GM04504 (cell line): ENCODE measurements around the gene VAC14.

Experiments used
- DNase-seq: peaks from one replicate; pipeline ENCODE4 v3.0.0-alpha.2; 2012; ENCODE audit warnings: low read depth

VAC14 gene

DNA sequence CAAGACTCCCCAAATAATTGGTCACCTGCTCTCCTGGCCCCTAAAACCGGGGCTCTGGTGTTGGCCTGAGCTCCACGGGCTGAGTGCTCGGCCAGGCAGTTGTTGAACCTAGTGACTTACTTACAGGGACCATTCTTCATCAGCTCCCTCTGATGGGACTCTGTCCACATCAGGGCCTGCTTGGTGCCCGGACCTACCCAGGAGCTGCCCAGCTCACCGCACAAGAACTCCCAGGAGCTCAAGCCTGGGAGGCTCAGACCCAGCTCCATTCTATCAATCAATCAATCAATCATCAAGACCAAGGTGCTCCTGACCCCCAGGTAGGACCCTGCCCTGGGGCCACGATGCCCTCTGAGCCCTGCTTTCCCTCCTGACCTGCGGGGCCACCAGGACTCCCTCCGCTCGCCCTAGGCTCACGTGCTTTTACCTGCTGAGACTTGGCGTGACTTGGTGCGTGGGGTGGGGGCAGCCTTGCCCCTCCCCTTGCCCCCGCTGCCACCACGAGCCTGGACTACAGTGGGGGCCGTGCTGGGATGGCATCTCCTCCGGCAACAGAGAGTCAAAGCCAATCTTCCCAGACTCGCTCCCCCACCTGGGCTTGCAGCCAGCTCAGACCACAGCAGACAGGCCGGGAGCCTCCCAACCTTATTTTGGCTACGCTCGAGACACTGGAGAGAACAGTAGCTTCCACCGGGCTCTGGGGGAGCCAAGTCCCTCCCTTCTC lies 138.9 kb downstream of the VAC14 start:
- DNase-seq = no peak

DNA sequence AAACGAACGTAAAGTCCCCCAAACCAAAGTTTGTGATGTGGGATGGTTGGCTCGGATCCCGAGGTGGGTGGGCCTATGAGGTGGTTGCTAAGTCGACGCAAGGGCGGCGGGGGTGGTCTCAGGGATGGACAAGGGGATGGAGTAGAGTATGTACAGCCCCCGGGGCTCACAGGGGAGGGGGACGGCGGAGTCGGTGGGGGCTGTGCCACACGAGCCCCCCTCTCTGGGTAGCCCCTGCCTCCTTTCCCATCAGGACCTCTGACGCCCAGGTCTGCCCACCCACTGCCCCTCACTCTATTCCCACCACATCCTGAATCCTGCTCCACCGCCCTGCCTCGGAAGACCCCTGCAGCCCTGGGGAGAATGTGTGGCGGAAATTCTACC lies 139.4 kb downstream of the VAC14 start:
- DNase-seq = no peak

DNA sequence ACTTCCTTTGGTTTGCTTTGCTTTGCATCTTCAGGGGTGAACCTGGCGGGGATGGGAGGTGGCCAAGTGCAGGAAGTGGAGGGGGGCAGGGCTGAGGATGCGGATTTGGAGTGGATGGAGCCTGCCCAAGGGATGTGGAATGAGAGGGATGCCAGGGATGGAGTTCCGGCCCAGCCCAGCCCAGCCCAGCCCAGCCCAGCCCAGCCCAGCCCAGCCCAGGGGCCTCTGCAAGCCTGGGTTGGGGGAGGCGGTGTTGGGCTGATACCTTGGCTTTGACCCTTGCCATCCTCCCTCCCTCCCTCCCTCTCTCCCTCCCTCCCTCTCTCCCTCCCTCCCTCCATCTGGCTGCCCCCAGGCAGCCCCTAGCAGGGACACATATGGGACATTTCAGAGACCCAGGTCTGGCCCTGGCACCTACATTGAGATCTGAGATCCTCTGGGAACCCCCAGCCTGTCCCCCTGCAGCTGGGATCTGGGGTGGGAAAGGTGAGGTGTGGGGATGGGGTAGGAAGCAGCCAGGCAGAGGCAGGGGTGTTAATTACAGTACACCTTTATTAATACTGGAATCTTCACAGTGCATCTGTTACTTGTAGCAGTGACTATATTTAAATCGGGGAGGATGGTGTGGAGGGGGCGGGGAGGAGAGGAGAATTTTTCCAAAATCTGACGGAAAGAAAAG lies 140.1 kb downstream of the VAC14 start:
- no peak for DNase-seq

DNA sequence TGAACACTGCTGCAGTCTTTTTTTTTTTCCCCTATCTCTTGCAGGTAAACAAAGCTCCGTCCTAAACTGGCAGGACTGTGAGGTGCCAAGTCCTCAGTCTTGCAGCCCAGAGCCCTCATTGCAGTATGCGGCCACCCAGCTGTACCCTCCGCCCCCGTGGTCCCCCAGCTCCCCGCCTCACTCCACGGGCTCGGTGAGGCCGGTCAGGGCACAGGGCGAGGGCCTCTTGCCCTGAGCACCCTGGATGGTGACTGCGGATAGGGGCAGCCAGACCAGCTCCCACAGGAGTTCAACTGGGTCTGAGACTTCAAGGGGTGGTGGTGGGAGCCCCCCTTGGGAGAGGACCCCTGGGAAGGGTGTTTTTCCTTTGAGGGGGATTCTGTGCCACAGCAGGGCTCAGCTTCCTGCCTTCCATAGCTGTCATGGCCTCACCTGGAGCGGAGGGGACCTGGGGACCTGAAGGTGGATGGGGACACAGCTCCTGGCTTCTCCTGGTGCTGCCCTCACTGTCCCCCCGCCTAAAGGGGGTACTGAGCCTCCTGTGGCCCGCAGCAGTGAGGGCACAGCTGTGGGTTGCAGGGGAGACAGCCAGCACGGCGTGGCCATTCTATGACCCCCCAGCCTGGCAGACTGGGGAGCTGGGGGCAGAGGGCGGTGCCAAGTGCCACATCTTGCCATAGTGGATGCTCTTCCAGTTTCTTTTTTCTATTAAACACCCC lies 140.8 kb downstream of the VAC14 start:
- DNase-seq = no peak

DNA sequence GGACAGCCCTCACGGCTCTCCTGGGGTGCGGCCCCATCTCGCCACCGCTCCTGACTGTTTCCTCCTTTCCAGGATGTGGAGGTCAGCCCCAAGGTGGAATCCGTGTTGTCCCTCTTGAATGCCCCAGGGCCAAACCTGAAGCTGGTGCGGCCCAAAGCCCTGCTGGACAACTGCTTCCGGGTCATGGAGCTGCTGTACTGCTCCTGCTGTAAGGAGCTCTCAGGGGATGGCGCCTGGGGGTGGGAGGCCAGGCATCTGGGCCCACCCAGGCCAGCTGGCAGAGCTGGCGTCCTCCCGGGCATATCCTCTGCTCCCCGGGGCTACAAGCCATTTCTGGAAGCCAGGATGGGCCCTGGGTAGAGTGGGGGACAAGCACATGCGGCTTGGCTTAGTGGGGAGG lies 141.4 kb downstream of the VAC14 start:
- no peak for DNase-seq

DNA sequence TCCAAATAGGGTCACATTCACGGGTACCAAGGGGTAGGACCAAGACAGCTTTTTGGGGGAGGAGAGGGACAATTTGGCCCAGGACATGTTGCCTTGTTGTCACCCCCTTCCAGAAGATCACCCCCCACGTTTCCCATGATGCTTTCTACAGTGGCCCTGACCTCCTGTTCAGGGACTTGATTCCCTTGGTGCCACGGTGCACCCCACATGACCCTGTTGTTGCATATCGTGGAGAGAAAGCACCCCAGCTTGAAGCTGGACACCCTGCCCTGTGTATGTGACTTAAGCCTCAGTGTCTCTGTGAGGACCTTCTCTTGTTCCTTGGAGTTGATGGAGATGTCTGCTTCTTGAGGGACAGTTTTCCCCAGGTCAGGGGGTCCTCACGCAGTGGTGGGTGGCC lies 142.0 kb downstream of the VAC14 start:
- no peak for DNase-seq

DNA sequence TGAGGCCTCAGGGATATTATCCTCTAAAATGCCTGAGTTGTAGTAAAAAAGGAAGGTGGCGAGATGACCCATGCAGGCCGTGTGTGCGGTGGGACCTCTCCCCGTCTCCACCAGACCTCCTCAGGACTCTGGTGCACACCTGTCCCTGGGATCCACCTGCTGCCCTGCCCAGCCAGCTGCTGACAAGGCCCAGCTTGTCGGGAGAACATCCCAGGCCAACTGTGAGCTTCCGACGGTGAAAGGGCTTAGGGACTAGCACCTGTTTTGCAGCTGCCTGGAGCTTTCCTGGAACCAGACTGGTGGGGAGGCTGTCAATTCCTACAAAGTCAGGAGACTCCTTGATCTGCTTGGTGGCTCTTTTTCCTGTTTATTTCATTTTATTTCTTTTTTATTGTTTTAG lies 143.0 kb downstream of the VAC14 start:
- DNase-seq = no peak

DNA sequence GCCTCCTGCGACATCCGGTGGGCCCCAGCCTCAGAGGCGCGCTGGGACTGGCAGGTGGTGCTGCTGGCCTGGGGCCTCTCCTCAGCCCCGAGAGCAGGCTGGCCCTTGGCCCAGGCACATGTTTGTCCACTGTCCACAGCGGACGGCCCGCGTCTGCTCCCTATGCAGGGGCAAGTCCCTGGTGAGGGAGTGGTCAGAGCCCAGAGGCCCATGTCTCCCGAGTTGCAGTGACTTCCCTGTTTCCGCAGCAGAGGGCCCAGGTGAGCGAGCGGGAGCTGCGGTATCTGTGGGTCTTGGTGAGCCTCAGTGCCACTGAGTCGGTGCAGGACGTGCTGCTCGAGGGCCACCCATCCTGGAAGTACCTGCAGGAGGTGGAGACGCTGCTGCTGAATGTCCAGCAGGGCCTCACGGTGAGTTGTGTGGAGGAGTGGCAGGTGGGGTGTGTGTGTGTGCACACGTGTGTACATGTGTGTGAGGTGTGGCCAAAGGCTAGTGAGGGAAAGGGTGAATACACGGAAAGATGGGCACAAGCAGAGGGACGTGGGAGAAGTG lies 144.2 kb downstream of the VAC14 start:
- DNase-seq = no peak

DNA sequence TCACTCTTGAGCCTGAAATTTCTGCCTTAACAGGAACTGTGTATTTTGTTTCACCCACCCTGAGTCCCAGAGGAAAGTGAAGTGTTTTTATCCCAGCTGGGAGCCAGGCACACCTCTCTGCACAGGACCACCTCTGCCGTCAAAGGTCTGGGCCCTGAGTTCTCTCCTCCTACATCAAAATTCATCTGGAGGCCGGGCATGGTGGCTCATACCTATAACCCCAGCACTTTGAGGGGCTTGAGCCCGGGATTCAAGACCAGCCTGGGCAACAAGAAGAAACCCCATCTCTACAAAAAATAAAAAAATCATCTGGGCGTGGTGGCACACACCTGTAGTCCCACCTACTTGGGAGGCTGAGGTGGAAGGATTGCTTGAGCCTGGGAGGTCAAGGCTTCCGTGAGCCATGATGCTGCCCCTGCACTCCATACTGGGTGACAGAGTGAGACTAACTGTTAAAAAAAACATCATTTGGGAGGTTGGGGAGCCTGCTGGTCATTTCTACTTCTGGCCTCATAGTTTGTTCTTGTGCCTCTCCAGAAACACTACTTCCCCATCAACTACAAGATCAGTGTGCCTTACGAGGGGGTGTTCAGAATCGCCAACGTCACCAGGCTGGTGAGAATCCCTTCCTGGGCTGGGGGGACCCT lies 144.8 kb downstream of the VAC14 start:
- DNase-seq = no peak

DNA sequence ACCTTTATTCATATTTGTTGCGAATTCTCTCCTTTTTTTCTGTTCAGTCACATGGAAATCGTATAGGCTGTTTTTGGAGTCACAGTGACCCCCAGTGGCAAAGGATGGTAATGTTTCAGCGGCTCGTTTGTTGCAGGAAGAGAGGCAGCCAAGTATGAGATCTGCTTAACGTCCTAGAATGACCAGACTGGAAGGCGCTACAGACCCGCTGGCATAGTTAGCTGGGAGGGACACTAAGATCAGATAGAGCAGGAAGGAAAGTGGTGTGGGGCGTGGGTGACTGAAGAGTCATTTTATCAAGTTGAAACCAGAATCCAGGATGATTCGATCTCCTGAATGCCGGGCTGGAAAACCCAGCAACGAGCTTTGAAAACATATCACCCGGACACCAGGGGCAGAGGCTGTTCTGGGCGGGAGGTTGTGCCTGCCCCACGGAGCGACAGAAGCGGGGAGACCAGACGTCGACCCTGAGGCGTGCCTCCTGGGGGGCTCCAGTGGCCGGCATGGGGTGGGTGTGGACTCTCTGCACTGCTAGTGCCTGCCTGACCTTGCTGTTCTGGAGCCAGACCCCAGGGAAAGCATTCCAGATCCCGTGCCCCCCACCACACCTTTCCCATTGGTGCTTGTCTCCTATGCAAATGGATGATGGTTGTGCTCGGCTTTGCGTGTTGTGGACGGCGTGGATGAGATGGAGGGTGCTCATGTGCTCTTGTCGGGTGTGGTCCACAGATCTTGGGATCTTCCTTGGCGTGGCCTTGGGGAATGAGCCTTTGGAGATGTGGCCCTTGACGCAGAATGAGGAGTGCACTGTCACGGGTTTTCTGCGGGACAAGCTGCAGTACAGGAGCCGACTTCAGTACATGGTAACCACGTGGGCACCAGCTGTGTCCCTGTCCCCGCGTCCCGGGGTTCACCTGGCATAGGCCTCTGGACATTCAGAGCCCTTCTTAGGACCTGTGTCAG lies 146.9 kb downstream of the VAC14 start:
- DNase-seq = peak; percentile 71

DNA sequence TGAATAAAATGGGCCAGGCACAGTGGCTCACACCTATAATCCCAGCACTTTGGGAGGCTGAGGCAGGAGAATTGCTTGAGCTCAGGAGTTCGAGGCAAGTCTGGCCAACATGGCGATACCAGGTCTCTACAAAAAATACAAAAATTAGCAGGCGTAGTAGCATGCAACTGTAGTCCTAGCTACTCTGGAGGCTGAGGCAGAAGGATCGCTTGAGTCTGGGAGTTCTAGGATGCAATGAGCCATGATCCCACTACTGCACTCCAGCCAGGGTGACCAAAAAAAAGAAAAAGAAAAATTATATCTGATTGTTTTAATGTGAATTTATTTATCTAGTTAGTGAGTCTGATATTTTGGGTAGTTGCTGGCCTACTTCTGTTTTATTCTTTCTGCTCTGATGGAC lies 147.6 kb downstream of the VAC14 start:
- DNase-seq = no peak

DNA sequence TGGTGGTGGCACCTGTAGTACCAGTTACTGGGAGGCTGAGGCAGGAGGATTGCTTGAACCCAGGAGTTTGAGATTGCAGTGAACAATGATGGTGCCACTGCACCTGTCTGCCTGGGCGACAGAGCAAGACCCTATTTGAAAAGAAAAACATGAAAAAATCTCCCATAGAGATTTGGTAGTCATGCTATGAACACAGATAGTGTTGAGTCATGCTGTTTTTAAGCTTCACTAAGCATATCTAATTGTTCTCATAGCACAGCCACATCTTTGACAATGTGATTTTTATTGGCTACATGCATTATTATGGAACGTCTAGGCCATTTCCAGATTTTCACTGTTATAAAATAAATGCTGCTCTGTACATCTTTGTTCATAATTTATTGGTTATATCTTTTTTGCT lies 148.6 kb downstream of the VAC14 start:
- DNase-seq = no peak

DNA sequence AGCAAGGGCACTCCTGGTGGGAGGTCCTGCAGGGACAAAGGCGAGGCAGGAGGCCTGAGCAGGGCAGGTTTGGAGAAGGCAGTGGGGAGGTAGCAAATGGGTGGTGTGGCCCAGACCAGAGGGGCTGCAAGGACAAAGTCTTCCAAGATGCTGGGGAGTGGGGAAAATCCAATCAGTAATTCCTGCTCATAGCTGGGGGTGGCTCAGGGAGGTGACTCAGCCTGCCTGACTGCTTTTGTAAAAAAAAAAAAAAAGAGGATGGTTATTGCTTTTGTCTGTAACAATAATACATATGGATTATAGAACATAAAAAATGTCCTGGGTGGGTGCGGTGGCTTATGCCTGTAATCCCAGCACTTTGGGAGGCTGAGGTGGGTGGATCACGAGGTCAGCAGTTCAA lies 149.4 kb downstream of the VAC14 start:
- DNase-seq = no peak

DNA sequence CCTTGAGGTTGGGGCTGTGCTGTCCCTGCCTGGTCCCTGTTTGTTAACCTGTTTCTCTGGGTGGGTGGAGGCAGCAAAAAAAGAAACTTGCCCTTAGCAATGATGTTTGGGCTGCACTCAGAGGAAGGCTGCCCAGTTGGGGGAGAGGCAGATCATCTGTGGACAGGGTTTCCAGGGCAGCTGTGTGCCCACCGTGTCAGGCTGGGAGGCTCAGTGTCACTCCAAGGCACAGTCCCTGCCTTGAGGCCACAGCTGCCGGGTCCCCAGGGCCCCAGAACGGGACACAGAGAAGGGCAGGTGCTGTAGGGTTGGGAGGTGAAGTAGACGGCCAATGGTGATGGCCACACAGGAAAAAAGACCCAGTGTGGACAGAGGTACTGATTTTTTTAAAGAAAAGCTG lies 150.7 kb downstream of the VAC14 start:
- no peak for DNase-seq

DNA sequence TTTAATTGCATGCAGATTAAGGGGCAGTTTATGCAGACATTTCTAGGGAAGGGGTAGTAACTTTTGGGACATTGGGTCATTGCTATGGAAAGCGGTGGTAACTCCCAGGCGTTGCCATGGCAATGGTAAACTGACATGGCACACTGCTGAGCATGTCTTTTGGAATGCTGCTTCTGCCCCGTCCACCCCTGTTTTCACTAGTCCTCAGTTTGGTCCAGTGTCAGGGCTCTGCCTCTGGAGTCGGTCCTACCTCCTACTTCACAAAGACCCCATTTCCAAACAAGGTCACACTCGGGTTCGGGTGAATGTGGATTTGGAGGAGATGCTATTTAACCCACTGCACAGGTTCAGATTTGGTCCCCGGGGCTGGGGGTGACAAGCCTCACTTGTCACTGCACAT lies 151.7 kb downstream of the VAC14 start:
- no peak for DNase-seq

DNA sequence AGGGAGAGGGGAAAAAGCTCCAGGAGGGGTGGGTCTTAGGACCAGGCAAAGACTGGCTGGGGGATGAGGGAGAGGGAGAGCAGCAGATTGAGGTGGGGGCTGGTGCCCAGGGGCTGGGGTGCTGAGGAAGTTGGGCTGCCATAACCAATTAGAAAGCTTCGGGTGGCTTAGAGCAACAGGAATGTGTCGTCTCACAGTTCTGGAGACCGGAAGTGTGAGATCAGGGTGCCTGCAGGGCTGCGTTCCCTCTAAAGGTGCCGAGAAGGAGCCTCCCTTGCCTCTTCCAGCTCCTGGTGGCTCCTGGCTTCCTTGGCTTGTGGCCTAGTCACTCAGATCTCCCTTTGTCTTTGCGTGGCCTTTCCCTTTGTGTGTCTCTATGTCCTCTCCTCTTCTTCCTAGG lies 152.4 kb downstream of the VAC14 start:
- DNase-seq = no peak

DNA sequence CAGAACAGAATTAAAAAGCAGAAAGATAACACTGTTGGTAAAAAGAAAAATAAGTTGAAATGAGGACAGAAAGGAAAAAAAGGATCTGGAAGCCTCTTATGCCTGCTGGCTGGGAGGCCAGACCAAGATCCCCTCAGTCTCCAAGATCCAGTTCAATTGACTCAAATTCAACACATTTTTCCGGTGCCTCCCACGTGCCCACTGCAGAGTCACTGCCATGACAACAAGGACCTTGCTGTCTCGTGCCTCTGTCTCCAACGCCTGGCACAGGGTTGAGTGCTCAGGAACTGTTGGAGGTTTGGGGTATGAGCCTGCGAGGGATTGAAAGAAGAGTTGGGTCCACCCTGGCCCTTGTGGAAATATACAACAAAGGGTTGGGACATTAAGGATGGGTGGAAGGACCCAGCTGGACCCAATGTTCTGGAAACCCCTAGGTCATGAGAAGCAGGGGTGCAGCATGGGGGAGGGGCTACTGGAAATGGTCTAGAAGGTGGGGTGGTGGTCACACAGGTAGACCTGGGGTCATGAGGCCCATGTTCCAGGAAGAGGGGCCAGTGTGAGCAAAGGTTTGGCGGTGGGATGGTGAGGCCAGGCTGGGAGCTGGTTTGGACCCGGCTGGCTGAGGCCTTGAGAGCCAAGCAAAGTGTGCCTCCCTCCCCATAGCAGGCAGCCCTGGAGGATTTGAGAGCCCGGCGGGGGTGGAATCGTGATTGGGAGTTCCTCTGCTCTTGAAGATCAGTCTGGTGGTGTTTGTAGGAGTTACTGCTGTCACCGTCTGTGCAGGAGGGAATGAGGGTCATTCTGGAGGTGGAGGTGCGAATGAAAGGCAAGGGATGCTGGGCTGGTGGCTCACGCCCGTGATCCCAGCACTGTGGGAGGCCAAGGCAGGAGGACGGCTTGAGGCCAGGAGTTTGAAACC lies 153.3 kb downstream of the VAC14 start:
- DNase-seq = no peak

DNA sequence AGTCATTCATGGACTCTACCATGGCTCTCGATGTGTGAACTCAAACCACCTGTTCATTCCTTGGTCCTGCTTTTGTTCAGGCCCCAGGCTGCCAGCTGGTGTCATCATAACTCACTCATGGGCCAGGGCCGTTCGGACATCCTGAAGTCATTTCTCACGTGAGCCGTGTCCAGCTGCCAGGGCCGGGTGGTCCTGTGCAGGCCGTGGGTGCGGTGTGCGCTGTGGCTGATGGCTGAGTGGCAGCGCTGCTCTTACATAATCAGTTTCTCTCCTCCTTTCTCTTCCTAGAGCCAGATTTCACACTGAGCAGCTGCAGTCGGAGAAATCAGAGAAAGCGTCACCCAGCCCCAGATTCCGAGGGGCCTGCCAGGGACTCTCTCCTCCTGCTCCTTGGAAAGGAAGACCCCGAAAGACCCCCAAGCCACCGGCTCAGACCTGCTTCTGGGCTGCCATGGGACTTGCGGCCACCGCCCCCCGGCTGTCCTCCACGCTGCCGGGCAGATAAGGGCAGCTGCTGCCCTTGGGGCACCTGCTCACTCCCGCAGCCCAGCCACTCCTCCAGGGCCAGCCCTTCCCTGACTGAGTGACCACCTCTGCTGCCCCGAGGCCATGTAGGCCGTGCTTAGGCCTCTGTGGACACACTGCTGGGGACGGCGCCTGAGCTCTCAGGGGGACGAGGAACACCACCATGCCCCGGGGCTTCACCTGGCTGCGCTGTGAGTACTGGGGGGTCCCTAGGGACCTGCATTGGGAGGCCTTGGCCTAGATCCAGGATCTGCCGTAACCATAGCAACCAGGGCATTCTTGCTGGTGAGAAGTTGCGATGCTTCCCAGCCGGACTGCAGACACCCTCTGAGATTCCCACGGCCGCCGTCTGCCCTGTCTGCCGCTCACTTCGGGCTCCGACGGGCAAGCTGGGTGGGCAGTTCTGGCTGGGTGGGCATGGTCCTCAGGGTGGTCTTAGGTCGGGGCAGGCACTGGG lies 154.4 kb downstream of the VAC14 start, which contains the start of gene IL34:
Gene IL34, plus strand, starts transcription at position 300 of the 982 bp plus-strand sequence. Its CDS starts 389 bp downstream, at position 689.
- DNase-seq = no peak
